GM10248 (cell line): Measurements from ENCODE around the gene DDX56.

Experiments
- CTCF ChIA-PET: fragments of 300-600 bp; sonication (Branson Sonifier 250); formaldehyde crosslinking; extraction: SDS; loops from one replicate; lab custom pipeline; 2021; ENCODE audit warnings: antibody characterized with exemption; lab: Yijun Ruan, JAX
- POLR2A ChIA-PET: fragments of 350-650 bp; sonication (Branson Sonifier 250); formaldehyde crosslinking; extraction: SDS; loops from one replicate; lab custom pipeline; 2020; ENCODE audit warnings: antibody characterized with exemption; lab: Yijun Ruan, JAX
- DNase-seq: peaks from one replicate; pipeline ENCODE4 v3.0.0; 2012; ENCODE audit errors: extremely low spot score
- CTCF ChIP-seq: IDR thresholded peaks from 2 replicates; pipeline ENCODE4 v1.5.1; 2012; ENCODE audit warnings: mild to moderate bottlenecking, low read depth; ENCODE audit errors: extremely low read depth, missing control alignments, control extremely low read depth

DDX56 gene

GRCh38 chr7:44608916-44609648 is 35.4 kb upstream of the DDX56 start:
- POLR2A ChIA-PET, result interaction anchor here (0.6 to 1.8 kb wide), 2 partner anchors 110 to 189 kb away, joined by 3 to 10 read pairs; no protein-coding TSS in a partner anchor
- CTCF ChIA-PET, result no interaction called here
- DNase-seq, result no peak
- no peak for TF ChIP-seq CTCF

- CTCF ChIA-PET, result interaction anchor here (1.0 to 2.3 kb wide), 8 partner anchors 10 to 240 kb away, joined by 3 to 7 read pairs (median 4); no protein-coding TSS in a partner anchor
- no peak for DNase-seq
- POLR2A ChIA-PET, result interaction anchor here (0.6 to 2.2 kb wide), 6 partner anchors 26 to 277 kb away, joined by 3 to 7 read pairs (median 4); partner anchors contain the start of genes DDX56 and PURB
- no peak for TF ChIP-seq CTCF
These were observed 33.7 kb upstream of the DDX56 start for GRCh38 chr7:44607141-44608068.

DNA sequence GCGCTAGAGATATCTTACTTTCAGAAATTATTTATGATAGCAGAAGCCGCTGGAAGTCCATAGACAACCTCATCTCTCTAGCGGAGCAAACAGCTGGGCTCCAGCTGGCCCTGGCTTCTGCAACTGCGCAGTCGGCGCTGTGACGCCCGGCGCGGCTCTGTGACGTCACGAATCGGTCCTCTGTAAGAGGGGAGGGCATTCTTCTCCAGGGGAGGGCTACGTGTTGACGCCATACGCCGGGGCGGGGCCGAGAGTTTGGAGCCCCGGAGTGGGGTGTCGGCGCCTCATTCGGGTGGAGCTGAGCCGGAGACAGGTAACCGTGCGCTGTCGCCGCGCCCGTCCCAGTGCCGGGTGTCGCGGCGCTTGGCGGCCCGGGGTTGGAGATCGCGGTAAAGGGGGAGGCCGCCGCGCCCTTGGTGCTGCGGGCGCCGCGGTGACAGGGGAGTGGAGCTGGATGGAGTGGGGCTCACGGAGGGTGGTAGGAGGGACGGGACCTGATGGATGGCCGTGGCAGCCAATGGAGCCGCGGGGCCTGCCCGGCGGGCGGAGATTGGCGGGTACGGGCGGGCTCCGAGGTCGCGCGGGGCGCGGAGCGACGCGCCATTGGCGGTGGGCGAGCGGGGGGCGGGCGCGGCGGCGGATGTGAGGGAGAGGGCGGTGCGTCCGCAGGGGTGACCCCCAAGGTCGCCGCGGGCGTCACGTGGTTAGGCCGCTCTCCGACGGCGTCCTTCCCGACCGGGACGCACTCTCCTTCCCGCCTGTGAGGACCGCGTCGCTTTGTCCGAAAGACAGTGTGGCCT is 32.8 kb upstream of the DDX56 start, which contains the start of gene OGDH:
OGDH (plus strand) TSS at position 287 of the 800 bp plus-strand sequence. CDS start 17,717 bp downstream, outside the sequence.
- ChIA-PET POLR2A (interaction anchor here (0.9 to 2.2 kb wide), 6 partner anchors 25 to 278 kb away, joined by 3 to 7 read pairs (median 4); partner anchors contain the start of genes DDX56, PURB and TMED4), CTCF (interaction anchor here (1.0 to 2.3 kb wide), 10 partner anchors 11 to 241 kb away, joined by 3 to 7 read pairs (median 4); no protein-coding TSS in a partner anchor)
- peak; percentile 99 for DNase-seq
- no peak for TF ChIP-seq CTCF

DNA sequence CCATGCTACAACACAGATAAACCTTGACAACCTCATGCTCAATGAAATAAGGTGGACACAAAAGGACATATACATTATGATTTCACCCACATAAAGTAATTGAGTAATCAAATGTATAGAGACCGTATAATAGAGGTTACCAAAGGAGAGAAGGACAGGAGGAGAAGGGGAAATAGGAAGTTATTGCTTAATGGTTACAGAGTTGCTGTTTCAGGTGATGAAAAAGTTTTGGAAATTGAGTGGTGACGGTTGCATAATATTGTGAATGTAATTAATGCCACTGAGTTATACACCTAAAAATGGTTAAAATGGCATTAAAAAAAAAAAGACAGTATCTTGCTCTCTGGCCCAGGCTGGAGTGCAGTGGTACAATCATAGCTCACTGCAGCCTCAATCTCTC is 31.2 kb upstream of the DDX56 start:
- TF ChIP-seq CTCF, result no peak
- POLR2A ChIA-PET, result interaction anchor here (1.1 kb wide), 1 partner anchor 200 kb away, joined by 3 read pairs; no protein-coding TSS in a partner anchor
- DNase-seq, result no peak
- CTCF ChIA-PET, result interaction anchor here (1.3 to 2.2 kb wide), 2 partner anchors 10 to 13 kb away, joined by 3 to 4 read pairs; no protein-coding TSS in a partner anchor

DNA sequence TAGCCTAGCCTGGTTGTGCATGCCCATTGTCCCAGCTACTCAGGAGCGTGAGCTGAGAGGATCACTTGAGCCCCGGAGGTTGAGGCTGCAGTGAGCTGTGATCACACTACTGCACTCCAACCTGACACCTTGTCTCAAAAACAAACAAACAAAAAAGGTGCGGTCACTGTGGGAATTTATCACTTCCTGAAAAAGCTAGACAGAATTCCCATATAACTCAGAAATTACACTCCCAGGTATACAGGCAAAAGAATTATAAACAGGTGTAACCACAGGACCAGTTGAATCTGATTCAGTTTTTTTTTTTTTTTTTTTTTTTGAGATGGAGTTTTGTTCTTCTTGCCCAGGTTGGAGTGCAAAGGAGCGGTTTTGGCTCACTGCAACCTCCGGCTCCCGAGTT is 29.5 kb upstream of the DDX56 start:
- TF ChIP-seq CTCF, result no peak
- POLR2A ChIA-PET, result no interaction called here
- CTCF ChIA-PET, result interaction anchor here (1.1 to 2.2 kb wide), 3 partner anchors 11 to 15 kb away, joined by 3 to 4 read pairs (median 4); no protein-coding TSS in a partner anchor
- no peak for DNase-seq
